HEK293 (cell line): ENCODE measurements around the gene RGS6.

Experiments used
- CTCF ChIA-PET: fragments of 350-600 bp; formaldehyde crosslinking; extraction: SDS; loops from one replicate; lab custom pipeline; 2021; ENCODE audit warnings: antibody characterized with exemption; lab: Yijun Ruan, JAX
- POLR2A ChIA-PET: fragments of 300-600 bp; formaldehyde crosslinking; extraction: SDS; loops from one replicate; lab custom pipeline; 2020; ENCODE audit warnings: antibody characterized with exemption, inconsistent platforms; lab: Yijun Ruan, JAX
- H3K27ac ChIP-seq: fragments of 200-500 bp; sonication (Bioruptor generic); 2 replicates; pipeline ENCODE4 v1.5.1; 2014; ENCODE audit warnings: low read depth, low read length, control low read depth, inconsistent platforms; ENCODE audit errors: extremely low read depth
- H3K36me3 ChIP-seq, 2 experiments: fragments of 200-500 bp in 1 of 2; sonication (Bioruptor generic) in 1 of 2; 1 replicate in 1 of 2; 2 replicates in 1 of 2; pipeline ENCODE4 v1.5.1; 2014 to 2017; ENCODE audit warnings: inconsistent platforms in 2 of 2, low read length in 2 of 2; ENCODE audit not compliant: control insufficient read depth in 2 of 2, insufficient read depth in 1 of 2
- H3K4me1 ChIP-seq: fragments of 200-500 bp; sonication (Bioruptor generic); 2 replicates; pipeline ENCODE4 v1.5.1; 2014; ENCODE audit warnings: mild to moderate bottlenecking, low read length, inconsistent platforms; ENCODE audit not compliant: control insufficient read depth, insufficient read depth
- H3K4me3 ChIP-seq: 2 replicates; pipeline ENCODE4 v1.5.1; 2011; ENCODE audit warnings: low read depth, mild to moderate bottlenecking, control low read depth, low read length, moderate library complexity
- H3K9me3 ChIP-seq: fragments of 200-500 bp; sonication (Bioruptor generic); 2 replicates; pipeline ENCODE4 v1.5.1; 2014; ENCODE audit warnings: low read depth, low read length, inconsistent platforms; ENCODE audit not compliant: control insufficient read depth, insufficient read depth
- BCL6B ChIP-seq: fragments of 450-650 bp; formaldehyde crosslinking; IDR thresholded peaks from 2 replicates; pipeline ENCODE4 v1.5.1; 2017; ENCODE audit warnings: missing biosample characterization, missing genetic modification characterization
- ELK4 ChIP-seq: IDR thresholded peaks from 2 replicates; pipeline ENCODE4 v1.6.1; 2011; ENCODE audit warnings: mild to moderate bottlenecking, low read depth, low read length, borderline replicate concordance
- HOXC10 ChIP-seq: sonication (generic); formaldehyde crosslinking; IDR thresholded peaks from 2 replicates; pipeline ENCODE4 v1.8.1; 2023; ENCODE audit warnings: mild to moderate bottlenecking, missing genetic modification reagents
- KLF7 ChIP-seq: fragments of 450-650 bp; formaldehyde crosslinking; IDR thresholded peaks from 2 replicates; pipeline ENCODE4 v1.5.1; 2016; ENCODE audit warnings: missing biosample characterization, missing genetic modification characterization, borderline replicate concordance
- SETDB1 ChIP-seq: IDR thresholded peaks from one replicate; pipeline ENCODE4 v1.6.1; 2017; ENCODE audit warnings: mild to moderate bottlenecking, low read length, moderate library complexity, mixed read lengths; ENCODE audit not compliant: insufficient read length
- SP2 ChIP-seq: fragments of 450-650 bp; formaldehyde crosslinking; IDR thresholded peaks from 2 replicates; pipeline ENCODE4 v1.5.1; 2016; ENCODE audit warnings: missing biosample characterization, missing genetic modification characterization
- SP7 ChIP-seq: fragments of 450-650 bp; formaldehyde crosslinking; IDR thresholded peaks from 2 replicates; pipeline ENCODE4 v1.5.1; 2016; ENCODE audit warnings: missing biosample characterization, missing genetic modification characterization
- TCF7L2 ChIP-seq: IDR thresholded peaks from 2 replicates; pipeline ENCODE4 v1.6.1; 2011; ENCODE audit warnings: low read depth, mild to moderate bottlenecking, inconsistent platforms, low read length, moderate library complexity, borderline replicate concordance
- TRIM28 ChIP-seq: IDR thresholded peaks from 2 replicates; pipeline ENCODE4 v1.6.1; 2011; ENCODE audit warnings: low read length, control low read depth, borderline replicate concordance
- ZBTB48 ChIP-seq: fragments of 450-650 bp; formaldehyde crosslinking; IDR thresholded peaks from 2 replicates; pipeline ENCODE4 v1.5.1; 2016; ENCODE audit warnings: missing biosample characterization, missing genetic modification characterization
- ZNF140 ChIP-seq: fragments of 450-650 bp; formaldehyde crosslinking; IDR thresholded peaks from 2 replicates; pipeline ENCODE4 v1.5.1; 2016; ENCODE audit warnings: missing biosample characterization, missing genetic modification characterization
- ZNF184 ChIP-seq: fragments of 450-650 bp; IDR thresholded peaks from 2 replicates; pipeline ENCODE4 v1.5.1; 2018; ENCODE audit warnings: missing biosample characterization, mild to moderate bottlenecking, missing genetic modification characterization
- ZNF354C ChIP-seq: fragments of 450-650 bp; formaldehyde crosslinking; IDR thresholded peaks from 2 replicates; pipeline ENCODE4 v1.5.1; 2016; ENCODE audit warnings: missing biosample characterization, missing genetic modification characterization, low read depth, borderline replicate concordance
- ZNF362 ChIP-seq: fragments of 450-650 bp; formaldehyde crosslinking; IDR thresholded peaks from 2 replicates; pipeline ENCODE4 v1.5.1; 2016; ENCODE audit warnings: missing biosample characterization, missing genetic modification characterization
- ZNF555 ChIP-seq: fragments of 450-650 bp; formaldehyde crosslinking; conservative IDR thresholded peaks from 2 replicates; pipeline ENCODE4 v1.5.1; 2017; ENCODE audit warnings: missing biosample characterization, mild to moderate bottlenecking, missing genetic modification characterization, inconsistent platforms
- ZNF560 ChIP-seq: fragments of 450-650 bp; formaldehyde crosslinking; IDR thresholded peaks from 2 replicates; pipeline ENCODE4 v1.5.1; 2017; ENCODE audit warnings: missing biosample characterization, missing genetic modification characterization, borderline replicate concordance
- ZNF585B ChIP-seq: fragments of 450-650 bp; formaldehyde crosslinking; IDR thresholded peaks from 2 replicates; pipeline ENCODE4 v1.5.1; 2016; ENCODE audit warnings: missing biosample characterization, missing genetic modification characterization
- ZNF596 ChIP-seq: fragments of 450-650 bp; IDR thresholded peaks from 2 replicates; pipeline ENCODE4 v1.5.0; 2018; ENCODE audit warnings: missing biosample characterization, mild to moderate bottlenecking, missing genetic modification characterization, moderate library complexity
- ZNF621 ChIP-seq: fragments of 450-650 bp; formaldehyde crosslinking; IDR thresholded peaks from 2 replicates; pipeline ENCODE4 v1.5.1; 2017; ENCODE audit warnings: missing biosample characterization, missing genetic modification characterization
- ZNF701 ChIP-seq: fragments of 450-650 bp; formaldehyde crosslinking; IDR thresholded peaks from 2 replicates; pipeline ENCODE4 v1.5.1; 2016; ENCODE audit warnings: missing biosample characterization, missing genetic modification characterization
- ZNF747 ChIP-seq: fragments of 450-650 bp; formaldehyde crosslinking; IDR thresholded peaks from 2 replicates; pipeline ENCODE4 v1.5.1; 2016; ENCODE audit warnings: missing biosample characterization, missing genetic modification characterization
- ZSCAN18 ChIP-seq: fragments of 450-650 bp; formaldehyde crosslinking; IDR thresholded peaks from 2 replicates; pipeline ENCODE4 v1.5.1; 2016; ENCODE audit warnings: missing biosample characterization, missing genetic modification characterization

RGS6 gene

GRCh38 chr14:72275242-72275641 lies 343.0 kb downstream of the RGS6 start:
- Histone ChIP-seq H3K36me3 (no peaks in the 10 kb centered on the region), H3K27ac (no peak overlapping the region), H3K4me3 (no peak overlapping the region), H3K9me3 (no peaks in the 10 kb centered on the region), H3K4me1 (no peaks in the 10 kb centered on the region)
- ChIA-PET POLR2A (no interaction called here), CTCF (no interaction called here)
- no peak for TF ChIP-seq ZNF596 (tag by site-specific recombination)

GRCh38 chr14:72278316-72278715 lies 346.1 kb downstream of the RGS6 start:
- H3K27ac ChIP-seq, result no peak overlapping the region
- CTCF ChIA-PET, result no interaction called here
- no peak for TF ChIP-seq ZNF555 (tag by site-specific recombination)
- POLR2A ChIA-PET, result no interaction called here
- H3K9me3 ChIP-seq, result no peaks in the 10 kb centered on the region
- no peak overlapping the region for H3K4me3 ChIP-seq
- H3K36me3 ChIP-seq, result no peaks in the 10 kb centered on the region
- no peaks in the 10 kb centered on the region for H3K4me1 ChIP-seq

GRCh38 chr14:72284176-72284575 lies 351.9 kb downstream of the RGS6 start:
- TF ChIP-seq ELK4 (no peak), BCL6B (tag by site-specific recombination) (no peak), ZSCAN18 (no peak), SP2 (tag by site-specific recombination) (no peak), ZNF585B (tag by site-specific recombination) (peak; percentile 90), SP7 (no peak), TRIM28 (0 out of 2 replicates have a peak, but pooled peaks have one; percentile 16), SETDB1 (peak; percentile 73), ZNF362 (no peak)
- ChIA-PET POLR2A (no interaction called here), CTCF (no interaction called here)
- Histone ChIP-seq H3K36me3 (no peaks in the 10 kb centered on the region), H3K4me1 (no peaks in the 10 kb centered on the region), H3K27ac (no peak overlapping the region), H3K9me3 (no peaks in the 10 kb centered on the region), H3K4me3 (no peak overlapping the region)

GRCh38 chr14:72290241-72290640 lies 358.0 kb downstream of the RGS6 start:
- H3K4me1 ChIP-seq, result no peaks in the 10 kb centered on the region
- ChIA-PET POLR2A (no interaction called here), CTCF (no interaction called here)
- H3K9me3 ChIP-seq, result no peaks in the 10 kb centered on the region
- no peak overlapping the region for H3K27ac ChIP-seq
- TF ChIP-seq ZNF560 (tag by site-specific recombination), result no peak
- no peak for TF ChIP-seq ZNF354C
- no peak for TF ChIP-seq ZNF621 (tag by site-specific recombination)
- no peak for TF ChIP-seq ZNF701
- no peak for TF ChIP-seq ZBTB48 (tag by site-specific recombination)
- TF ChIP-seq ZNF184 (tag by site-specific recombination), result no peak
- TF ChIP-seq TCF7L2, result no peak
- no peak for TF ChIP-seq ZNF596 (tag by site-specific recombination)
- no peak for TF ChIP-seq ZNF140 (tag by site-specific recombination)
- TF ChIP-seq ZNF747 (tag by site-specific recombination), result no peak
- no peak for TF ChIP-seq HOXC10 (CRISPR knock-in tag)
- no peak for TF ChIP-seq KLF7 (tag by site-specific recombination)
- H3K4me3 ChIP-seq, result no peak overlapping the region
- no peaks in the 10 kb centered on the region for H3K36me3 ChIP-seq
